NCI-H345 treated with DMSO at 0.1 percent for 48 hours (cell line): ENCODE data around the gene UBASH3B.
A peak's percentile ranks its signal among the peaks of the same experiment; 100 is the strongest.

Experiments
- DNase-seq: peaks from one replicate; lab custom pipeline; 2025; ENCODE audit not compliant: unreplicated experiment; lab: John Stamatoyannopoulos, UW

The UBASH3B gene

DNA sequence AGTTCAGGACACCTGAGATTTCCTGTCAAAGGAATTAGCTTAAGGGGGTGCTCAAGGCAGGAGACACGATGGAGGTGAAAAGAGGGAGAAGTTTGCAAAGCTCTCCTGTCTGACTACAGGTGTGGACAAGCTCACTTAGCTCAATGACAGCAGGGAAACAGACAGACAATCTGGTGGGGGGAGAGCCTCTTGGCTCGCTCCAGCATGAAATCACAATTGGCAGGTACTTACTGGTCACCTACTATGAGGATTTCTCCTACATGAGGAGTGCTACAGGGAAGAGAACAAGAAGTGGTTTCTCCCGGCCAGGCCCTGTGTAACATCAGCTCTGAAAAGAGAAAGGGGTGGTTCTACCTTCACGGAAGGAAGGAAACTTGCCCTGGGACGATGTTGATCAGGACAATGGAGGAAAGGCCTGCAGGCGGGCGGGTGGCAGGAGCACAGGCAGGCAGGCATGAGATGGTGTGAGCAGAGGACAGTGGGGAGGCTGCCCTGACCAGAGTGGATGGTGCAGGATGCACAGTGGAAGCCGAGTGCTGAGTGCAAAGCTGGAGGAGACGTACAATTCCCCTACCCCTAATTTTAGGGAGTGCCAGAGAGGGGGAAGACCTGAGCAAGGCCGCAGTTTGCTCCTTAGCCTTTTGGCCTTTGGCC is 124.9 kb downstream of the UBASH3B start:
- no peak for DNase-seq

DNA sequence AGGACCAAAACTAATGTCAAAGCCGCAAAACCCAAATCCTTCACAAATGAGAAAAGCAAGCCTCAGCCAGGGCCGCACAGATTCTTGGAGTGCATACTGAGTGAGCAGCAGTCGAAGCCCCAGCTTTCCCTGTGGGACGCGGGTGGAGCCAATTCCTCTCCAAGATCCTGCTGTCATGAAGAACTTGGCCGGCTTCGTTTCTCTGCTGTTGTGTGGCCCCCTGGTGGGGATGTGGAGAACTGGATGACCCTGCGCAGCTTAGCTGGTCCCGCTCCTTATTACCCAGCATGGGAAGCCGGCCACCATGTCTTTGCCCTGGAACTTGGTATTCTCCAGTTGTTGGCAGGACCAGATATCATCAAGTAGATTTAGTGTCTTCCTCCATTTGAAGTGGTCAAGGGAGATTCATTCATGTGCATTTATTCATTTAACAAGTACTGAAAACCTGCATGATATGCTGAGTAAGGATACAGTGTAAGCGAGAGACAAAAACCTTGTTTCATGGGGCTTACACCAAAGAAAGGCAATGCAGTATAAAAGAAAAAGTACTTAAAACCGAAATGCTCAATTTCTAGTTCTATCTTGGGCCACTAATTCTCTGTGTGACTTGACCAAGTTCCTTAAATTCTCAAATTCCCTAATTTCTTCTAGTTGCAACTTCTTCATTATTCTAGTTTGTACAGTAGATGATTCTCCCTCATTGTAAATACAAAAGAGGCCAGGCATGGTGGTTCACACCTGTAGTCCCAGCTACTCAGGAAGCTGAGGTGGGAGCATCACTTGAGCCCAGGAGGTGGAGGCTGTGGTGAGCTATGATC is 126.1 kb downstream of the UBASH3B start:
- peak; percentile 58 for DNase-seq

DNA sequence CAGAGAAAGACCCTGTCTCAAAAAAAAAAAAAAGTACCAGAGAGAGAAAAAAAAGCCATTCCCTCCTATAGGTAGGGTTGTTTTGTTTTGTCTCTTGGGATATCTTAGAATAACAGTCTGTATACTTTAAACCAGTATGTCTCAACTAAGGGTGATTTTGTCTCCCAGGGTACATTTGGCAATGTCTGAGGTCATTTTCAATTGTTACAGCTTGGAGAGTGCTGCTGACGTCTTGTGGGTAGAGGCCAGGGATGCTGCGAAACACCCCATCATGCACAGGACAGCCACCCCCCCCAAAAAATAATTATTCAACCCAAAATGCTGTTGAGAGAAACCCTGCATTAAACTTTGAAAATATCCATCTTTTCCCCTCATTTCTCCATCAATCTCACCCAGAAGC is 126.7 kb downstream of the UBASH3B start:
- DNase-seq, result no peak

DNA sequence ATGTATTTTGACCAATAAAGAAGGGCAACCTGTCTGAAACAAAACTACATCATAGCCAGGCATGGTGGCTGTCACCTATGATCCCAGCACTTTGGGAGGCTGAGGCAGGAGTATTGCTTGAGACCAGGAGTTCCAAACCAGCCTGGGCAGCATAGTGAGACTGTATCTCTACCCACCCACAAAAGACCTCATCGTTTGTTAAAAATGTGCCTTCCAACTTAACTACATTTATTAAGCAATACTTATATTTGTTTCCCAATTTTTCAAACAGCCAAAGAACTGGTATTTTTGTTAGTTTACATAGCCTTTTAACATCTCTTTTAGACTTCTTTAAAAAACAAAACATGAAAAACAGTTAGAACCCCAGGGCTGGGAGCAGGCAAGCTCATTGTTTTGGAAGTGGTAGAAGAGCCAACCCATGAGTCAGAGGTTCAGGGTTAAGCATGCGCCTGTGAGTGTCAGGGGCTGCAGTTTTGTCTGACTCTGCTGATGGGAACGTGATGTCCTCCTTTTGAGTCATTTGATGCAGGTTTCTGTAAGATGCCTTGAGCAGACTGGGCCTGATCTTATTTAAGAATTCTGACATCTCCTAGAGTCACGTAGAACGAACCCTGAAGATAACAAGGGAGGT is 128.9 kb downstream of the UBASH3B start:
- no peak for DNase-seq

DNA sequence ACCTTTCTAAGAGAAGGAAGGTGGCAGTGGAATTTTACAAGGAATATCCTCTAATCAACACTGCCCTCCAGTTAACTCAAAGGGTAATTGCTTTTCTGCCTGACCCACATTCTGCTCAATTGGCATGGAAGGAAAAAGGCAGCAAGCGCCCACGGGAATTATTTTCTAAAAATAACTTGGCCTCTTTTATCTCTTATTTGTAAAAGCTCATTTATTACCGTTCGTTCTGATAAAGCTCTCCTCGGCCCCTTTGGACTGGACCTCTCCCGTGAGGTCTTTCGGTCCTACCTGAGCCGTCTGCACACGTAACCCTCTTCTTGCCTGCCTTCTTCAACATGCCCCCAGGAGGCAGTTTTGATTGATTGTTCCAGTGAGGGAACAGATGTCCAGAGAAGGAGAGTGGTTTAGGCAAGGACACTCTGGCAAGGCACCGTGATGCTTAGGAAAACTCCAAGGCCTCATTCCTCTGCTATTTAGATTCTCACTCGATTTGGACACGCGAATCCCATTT is 129.6 kb downstream of the UBASH3B start:
- DNase-seq, result no peak

DNA sequence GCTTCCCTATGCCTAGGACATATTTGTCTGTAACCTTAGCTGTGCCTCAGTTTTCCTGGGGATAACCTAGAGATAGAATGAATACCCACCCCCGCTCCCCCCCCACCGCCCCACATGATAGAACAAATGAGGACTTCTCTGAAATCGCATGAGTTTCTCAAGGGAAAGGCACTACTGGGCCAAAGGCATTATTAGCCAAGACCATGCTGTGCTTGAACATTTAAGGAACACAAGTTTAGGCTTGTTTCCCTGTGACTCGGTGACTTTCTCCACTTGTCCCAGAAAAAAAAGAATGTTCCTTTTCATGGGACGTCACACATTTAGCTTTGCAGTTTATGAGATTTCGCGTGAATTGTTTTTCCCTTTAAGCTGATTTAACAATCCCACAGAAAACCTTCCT is 131.4 kb downstream of the UBASH3B start:
- no peak for DNase-seq

DNA sequence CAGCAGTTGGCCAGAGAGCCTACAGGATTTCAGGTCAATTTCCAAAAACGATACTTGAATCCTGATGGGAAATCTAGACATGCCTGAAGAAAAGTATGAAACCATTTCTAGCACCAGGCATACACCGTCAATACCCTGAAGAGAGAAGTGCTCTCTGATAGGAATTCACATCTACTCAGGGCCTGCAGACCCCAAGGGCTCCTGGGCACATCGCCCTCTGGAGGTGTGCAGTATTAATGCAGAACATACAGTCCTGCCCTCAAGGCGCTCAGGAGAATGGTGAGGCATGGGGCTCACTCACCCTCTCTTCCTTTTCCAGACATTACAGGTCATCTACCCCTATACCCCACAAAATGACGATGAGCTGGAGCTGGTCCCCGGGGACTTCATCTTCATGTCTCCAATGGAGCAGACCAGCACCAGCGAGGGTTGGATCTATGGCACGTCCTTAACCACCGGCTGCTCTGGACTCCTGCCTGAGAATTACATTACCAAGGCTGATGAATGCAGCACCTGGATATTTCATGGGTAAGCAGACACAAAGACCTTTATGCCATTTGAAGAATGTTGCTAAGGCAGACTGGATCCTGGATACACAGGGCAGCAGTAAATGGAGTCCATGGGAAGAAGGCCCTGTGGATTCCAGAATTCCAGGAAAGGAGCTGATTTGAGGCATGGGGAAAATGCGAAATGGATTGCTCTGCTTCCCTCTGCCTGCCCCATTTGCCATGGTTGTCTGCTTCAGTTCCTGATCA is 133.4 kb downstream of the UBASH3B start:
- DNase-seq, result no peak

DNA sequence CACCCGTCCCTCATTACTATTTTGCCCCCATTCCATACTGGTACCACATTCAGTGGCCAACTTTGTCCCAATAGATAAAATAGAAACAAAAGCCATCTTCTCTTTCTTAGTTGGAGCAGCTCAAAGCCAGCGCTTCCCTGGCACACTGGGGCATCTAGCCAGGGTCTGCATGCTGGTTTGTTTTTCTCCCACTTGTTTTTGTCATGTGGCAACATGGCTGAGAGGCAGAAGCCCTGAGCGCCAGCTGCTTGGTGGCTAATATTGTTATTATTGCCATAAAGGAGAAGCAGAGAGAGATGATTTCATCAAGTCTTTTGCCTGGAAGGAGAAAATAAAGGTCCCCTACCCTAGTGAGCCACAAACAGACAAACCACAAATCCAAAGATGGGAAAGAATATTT is 134.4 kb downstream of the UBASH3B start:
- DNase-seq, result no peak

DNA sequence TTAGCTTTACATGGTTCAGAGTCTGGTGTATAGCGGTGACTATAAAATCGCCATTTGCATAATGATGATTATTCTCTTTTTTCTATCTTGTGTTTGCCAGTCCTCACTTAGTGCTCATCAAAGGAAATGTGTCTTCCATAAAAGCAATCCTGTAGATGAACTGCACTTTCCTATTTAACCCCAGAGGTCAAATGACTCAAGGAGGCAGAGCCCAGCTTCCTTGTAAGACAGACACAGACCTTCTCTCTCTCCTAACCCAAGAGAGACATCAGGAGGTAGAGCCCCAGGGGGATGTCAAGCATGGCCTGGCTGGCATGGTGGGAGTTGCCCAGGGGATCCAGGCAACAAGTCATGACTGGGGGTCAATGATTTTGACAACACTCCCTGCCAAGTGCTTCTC is 135.9 kb downstream of the UBASH3B start:
- no peak for DNase-seq

DNA sequence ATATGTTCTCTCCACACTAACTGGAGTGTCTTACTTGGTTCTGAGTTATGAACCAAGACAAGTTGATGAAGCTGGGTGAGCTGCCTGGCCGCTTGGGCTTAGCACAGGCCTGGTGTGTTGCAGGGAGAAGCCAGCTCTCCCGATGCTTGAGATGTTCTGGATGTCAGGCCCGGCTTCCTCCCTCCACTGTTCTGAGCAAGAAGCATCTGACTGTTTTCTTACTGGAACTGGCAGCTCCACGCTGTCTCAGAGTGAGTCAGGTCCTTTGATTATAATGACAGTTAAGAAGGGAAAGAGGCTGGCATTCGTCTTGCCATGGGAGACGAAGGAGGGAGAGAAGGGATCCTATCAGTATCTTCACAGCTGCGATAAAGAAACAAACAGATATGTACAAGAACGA is 136.3 kb downstream of the UBASH3B start:
- no peak for DNase-seq

DNA sequence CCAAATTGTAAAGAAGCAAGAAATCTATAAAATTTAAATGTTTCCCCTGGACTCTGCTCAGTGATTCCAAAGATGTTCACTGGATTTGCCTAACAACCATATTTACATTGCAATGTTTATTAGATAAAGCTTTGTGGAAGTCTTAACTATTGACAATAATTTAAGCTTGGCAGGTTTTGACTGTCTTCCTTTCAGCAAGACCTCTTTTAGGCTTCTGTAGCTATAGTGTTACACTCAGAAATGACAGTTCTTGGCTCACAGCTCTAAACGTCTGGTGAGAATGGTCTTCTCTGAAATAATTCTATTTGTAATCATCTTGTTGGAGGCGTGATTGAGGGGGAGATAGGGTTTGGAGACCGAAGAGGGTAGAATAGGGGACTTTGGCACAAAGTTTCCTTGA is 138.0 kb downstream of the UBASH3B start:
- no peak for DNase-seq

DNA sequence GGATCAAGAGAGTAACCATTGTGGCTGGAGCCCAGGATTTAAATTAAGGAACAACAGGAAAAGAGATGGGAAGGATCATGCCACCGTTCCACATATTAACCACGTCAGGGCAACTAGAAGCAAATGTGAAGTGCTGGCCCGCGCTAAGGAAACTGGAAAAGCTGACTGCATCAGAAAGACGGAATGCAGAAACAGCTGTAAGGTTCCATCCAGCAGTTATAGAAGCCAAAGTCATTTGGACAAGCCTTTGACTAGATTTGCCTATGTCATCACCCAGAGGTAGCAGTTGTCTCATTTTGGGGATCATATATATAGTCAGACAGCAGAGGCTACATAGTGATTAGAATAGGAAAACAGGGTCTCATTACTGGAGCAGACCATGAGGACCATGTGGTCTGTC is 139.8 kb downstream of the UBASH3B start:
- no peak for DNase-seq

DNA sequence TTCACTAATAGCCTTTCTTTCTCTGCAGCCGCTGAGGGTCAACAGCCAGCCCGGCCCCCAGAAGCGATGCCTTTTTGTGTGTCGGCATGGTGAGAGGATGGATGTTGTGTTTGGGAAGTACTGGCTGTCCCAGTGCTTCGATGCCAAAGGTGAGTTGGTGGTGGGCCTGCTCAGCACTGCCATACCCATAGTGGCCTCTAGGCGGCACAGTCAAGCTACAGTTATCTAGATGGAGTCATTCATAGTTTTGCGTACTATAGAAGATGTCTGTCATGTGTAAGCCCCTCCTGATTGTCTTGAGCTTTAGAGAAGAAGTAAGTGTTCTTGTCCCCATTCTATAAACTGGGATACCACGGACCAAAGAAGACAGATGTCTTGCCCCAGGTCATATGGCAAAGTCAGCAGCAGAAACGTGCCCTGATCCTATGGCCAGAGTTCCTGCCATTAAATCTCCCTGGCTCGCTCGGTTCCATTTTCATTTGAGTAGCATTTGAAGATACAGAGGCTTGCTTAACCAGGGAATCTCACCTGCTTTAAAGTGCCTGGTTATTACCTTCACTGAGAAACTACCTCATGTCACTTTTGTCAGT is 140.7 kb downstream of the UBASH3B start:
- peak; percentile 4 for DNase-seq

DNA sequence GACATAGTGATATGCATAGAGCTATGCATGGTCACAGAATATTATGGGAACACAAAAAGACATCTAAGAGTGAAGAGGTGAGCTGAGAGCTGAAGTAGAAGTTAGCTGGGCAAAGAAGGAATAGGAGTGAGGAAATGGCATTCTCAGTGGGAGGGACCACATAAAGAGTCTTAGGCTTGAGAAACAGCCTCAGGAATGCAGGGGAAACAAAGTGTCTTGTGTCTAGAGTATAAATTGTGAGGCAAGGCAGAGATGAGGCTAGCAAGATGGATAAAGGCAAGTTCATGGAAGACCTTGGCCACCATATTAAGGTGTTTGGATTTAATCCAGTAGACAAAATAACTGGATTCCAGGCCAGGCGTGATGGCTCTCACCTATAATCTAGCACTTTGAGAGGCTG is 142.1 kb downstream of the UBASH3B start:
- DNase-seq, result no peak

DNA sequence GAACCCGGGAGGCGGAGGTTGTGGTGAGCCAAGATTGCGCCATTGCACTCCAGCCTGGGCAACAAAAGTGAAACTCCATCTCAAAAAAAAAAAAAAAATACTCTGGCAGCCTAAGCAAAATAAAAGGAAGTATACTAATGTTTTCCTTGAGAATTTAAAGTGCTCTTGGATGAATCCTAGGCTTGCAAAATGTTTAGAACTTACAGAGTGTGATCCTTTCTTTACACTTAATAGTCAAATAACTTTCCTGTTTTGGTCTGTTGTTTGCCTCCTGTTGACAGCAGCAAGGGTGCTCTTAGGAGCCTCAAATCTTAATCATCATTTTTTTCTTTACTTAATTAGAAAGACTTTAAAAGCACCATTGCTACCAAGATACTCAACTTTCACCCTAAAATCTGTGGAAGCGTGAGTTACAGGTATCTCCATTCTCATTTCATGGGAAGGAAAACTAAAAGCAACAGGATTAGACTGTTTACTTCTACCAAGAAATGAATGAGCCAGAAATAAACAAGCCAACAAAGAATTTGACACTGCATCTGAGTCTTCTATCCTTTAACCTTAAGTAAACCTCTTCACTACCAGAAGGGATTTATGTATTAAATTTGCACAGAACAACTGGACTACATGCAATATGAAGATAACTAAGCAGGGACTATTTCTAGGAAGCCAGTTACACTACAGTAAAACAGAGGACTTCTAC is 144.0 kb downstream of the UBASH3B start:
- DNase-seq, result no peak

DNA sequence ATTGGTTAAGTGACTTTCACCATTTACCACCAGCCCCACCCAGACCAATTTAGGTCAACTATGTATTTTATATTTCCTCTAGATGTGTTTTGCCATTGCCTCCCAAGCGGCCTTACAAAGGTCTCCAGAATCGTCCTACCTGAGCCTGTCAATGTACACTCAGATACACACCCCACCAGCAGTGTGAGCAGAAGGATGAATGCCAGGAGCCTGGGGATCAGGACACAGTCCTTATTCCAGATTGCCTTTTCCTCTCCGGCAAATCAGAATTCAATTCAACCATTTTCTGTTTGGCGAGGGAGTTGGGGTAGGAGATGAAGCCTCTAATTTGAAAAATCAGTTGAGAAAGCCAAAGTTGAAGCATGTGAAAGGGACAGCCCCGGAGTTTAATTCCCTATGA is 147.4 kb downstream of the UBASH3B start:
- no peak for DNase-seq

DNA sequence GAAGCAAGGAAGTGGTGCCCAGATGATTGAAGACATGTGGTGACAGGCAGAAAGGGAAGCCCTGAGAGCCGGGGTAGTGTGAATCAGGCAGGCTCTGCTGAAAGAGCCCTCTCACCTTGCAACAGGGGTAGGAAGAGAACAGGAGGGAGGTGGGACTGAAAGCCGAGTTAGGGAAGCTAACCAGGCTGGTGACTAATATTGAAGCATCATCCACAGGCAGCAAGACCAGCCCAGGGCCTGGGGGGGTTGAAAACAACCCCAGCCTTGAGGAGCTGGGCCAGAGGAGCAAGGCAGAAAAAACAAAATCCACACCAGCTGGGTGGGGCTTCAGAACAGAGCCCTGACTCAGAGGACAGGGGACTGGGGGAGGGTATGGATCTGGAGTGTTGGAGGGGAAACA is 147.8 kb downstream of the UBASH3B start:
- no peak for DNase-seq

DNA sequence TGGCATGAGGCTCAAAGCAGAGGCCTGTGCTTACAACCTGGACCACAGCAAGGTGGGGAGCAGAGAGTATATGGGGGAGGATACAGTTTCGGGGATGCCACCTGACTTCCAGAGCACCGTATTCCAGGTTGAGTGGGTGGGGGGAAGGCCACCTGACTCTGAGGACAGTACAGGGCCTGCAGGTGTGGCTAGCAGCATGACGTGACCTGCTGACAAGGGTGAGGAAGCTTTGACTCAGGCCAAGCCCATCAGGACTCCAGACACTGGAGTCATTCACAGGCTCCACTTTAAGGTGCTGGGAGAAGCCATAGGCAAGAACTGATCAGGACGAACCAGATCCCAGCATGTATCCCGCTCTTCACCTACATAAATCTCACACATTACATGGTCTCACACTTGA is 148.2 kb downstream of the UBASH3B start:
- DNase-seq, result no peak

DNA sequence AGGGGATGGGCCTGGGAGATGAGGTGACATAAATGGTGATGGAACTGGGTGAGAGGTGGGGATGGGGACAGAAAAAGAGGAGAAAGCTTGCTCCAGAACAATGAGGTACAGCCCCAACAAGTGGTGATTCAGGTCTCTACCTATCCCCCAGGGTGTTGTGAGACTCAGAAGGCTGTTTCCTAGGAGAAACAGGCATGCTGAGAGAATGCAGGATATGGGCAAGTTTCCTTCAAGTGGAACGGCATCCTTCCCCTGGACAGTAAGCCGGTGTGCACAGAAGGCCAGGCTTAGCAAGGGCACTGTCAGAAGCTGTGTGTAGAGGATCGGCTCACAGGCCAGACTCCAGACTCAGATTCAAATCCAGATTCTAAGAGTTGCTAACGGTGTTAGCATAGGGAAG is 148.6 kb downstream of the UBASH3B start:
- no peak for DNase-seq

DNA sequence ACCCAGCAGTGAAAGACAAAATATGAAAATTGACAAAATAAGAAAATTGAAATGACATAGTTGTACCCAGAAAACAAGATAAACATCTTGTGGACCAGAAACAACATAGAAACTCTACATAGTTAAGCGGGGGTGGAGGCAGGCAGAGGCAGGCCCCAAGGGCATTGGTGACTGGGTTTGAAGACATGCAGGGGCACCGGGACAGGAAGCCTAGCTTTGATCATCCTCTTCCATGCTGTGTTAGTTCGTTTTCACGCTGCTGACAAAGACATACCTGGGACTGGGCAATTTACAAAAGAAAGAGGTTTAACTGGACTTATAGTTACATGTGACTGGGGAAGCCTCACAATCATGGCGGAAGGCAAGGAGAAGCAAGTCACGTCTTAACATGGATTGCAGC is 149.3 kb downstream of the UBASH3B start:
- DNase-seq, result no peak
